OCI-LY1 (cell line): ENCODE results near the gene CT47A1.

Experiments
- H2AFZ ChIP-seq: fragments of 200-600 bp; sonication (generic), shearing (Covaris generic); 2 replicates; pipeline ENCODE4 v1.6.0; 2014; ENCODE audit warnings: antibody characterized with exemption, mild to moderate bottlenecking, low read length
- H3F3A ChIP-seq: fragments of 200-600 bp; sonication (generic), shearing (Covaris generic); 2 replicates; pipeline ENCODE4 v1.6.0; 2014; ENCODE audit warnings: mild to moderate bottlenecking, antibody characterized with exemption, low read length, moderate library complexity; ENCODE audit not compliant: insufficient read depth
- H3K27ac ChIP-seq: fragments of 200-600 bp; sonication (generic); 2 replicates; pipeline ENCODE4 v1.5.1; 2014; ENCODE audit warnings: low read length, mixed run types, mild to moderate bottlenecking, low read depth; ENCODE audit not compliant: poor library complexity, severe bottlenecking
- H3K27me3 ChIP-seq: fragments of 200-600 bp; sonication (generic); 2 replicates; pipeline ENCODE4 v1.6.0; 2014; ENCODE audit warnings: antibody characterized with exemption, mild to moderate bottlenecking, low read length, moderate library complexity; ENCODE audit not compliant: insufficient read depth
- H3K36me3 ChIP-seq: fragments of 200-600 bp; sonication (generic); 2 replicates; pipeline ENCODE4 v1.6.1; 2014; ENCODE audit warnings: mild to moderate bottlenecking, antibody characterized with exemption, low read length, moderate library complexity, mixed read lengths; ENCODE audit not compliant: insufficient read depth
- H3K4me1 ChIP-seq: fragments of 200-600 bp; sonication (generic); 2 replicates; pipeline ENCODE4 v1.5.1; 2014; ENCODE audit warnings: mild to moderate bottlenecking, low read length, moderate library complexity; ENCODE audit not compliant: insufficient read depth, severe bottlenecking
- H3K4me2 ChIP-seq: fragments of 200-600 bp; sonication (generic), shearing (Covaris generic); 2 replicates; pipeline ENCODE4 v1.6.1; 2014; ENCODE audit warnings: low read length
- H3K4me3 ChIP-seq: fragments of 200-600 bp; sonication (generic); 2 replicates; pipeline ENCODE4 v1.5.1; 2014; ENCODE audit warnings: low read length, low read depth, mild to moderate bottlenecking, mixed read lengths; ENCODE audit not compliant: poor library complexity, severe bottlenecking
- H3K79me2 ChIP-seq: fragments of 200-600 bp; shearing (Covaris generic); 2 replicates; pipeline ENCODE4 v1.6.1; 2016; ENCODE audit warnings: mixed run types, low read length, mixed read lengths; ENCODE audit not compliant: insufficient read depth
- H3K9ac ChIP-seq: fragments of 200-600 bp; sonication (generic), shearing (Covaris generic); 2 replicates; pipeline ENCODE4 v1.6.1; 2014; ENCODE audit warnings: mild to moderate bottlenecking, low read length, mixed read lengths
- H3K9me2 ChIP-seq: fragments of 200-600 bp; sonication (generic), shearing (Covaris generic); 2 replicates; pipeline ENCODE4 v1.6.1; 2014; ENCODE audit warnings: low read depth, mild to moderate bottlenecking, low read length, mixed read lengths
- H3K9me3 ChIP-seq: fragments of 200-600 bp; shearing (Covaris generic); 2 replicates; pipeline ENCODE4 v1.6.1; 2014; ENCODE audit warnings: low read length, mixed read lengths
- H4K20me1 ChIP-seq: fragments of 200-600 bp; sonication (generic), shearing (Covaris generic); 2 replicates; pipeline ENCODE4 v1.6.0; 2016; ENCODE audit warnings: mild to moderate bottlenecking, low read length; ENCODE audit not compliant: insufficient read depth
- EZH2 ChIP-seq: fragments of 200-600 bp; sonication (generic), shearing (Covaris generic); IDR thresholded peaks from 2 replicates; pipeline ENCODE4 v1.8.0; 2017; ENCODE audit warnings: borderline replicate concordance, mixed run types, mild to moderate bottlenecking, antibody characterized with exemption, low read length, moderate library complexity, mixed read lengths
- TF ChIP-seq, protein P1 (sequence below): fragments of 200-600 bp; sonication (generic), shearing (Covaris generic); IDR thresholded peaks from 2 replicates; pipeline ENCODE4 v1.5.1; 2017; ENCODE audit warnings: mild to moderate bottlenecking, antibody characterized with exemption, low read length, moderate library complexity, mixed read lengths

Gene CT47A1

DNA sequence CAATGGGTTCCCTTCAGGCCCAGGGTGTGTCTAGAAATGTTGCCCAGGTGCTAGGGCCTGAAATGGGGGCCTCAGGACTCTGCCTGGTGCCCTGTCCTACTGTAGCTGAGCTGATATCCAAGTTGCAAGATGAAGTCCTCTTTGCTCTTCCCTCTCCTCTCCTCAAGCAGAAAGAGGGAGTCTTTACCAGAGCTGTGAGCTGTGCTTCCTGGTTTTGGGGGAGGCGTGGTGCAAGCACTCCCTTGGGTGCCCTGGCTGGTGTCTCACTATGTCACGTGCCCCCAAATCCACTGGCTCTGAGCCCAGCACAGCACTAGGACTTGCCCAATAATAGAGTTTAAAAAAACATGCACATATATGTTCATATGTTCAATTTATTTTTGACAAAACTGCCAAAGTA, 29.3 kb upstream of the CT47A1 start:
- Histone ChIP-seq H3F3A (no peaks in the 10 kb centered on the region), H3K4me3 (no peak overlapping the region), H3K27me3 (no peaks in the 10 kb centered on the region), H3K4me1 (no peaks in the 10 kb centered on the region), H3K9me2 (no peaks in the 10 kb centered on the region), H3K27ac (no peak overlapping the region), H3K9ac (no peak overlapping the region), H3K79me2 (no peaks in the 10 kb centered on the region), H2AFZ (no peak overlapping the region), H4K20me1 (no peaks in the 10 kb centered on the region), H3K36me3 (no peaks in the 10 kb centered on the region), H3K4me2 (no peak overlapping the region), H3K9me3 (no peaks in the 10 kb centered on the region)
- TF ChIP-seq, protein P1, sequence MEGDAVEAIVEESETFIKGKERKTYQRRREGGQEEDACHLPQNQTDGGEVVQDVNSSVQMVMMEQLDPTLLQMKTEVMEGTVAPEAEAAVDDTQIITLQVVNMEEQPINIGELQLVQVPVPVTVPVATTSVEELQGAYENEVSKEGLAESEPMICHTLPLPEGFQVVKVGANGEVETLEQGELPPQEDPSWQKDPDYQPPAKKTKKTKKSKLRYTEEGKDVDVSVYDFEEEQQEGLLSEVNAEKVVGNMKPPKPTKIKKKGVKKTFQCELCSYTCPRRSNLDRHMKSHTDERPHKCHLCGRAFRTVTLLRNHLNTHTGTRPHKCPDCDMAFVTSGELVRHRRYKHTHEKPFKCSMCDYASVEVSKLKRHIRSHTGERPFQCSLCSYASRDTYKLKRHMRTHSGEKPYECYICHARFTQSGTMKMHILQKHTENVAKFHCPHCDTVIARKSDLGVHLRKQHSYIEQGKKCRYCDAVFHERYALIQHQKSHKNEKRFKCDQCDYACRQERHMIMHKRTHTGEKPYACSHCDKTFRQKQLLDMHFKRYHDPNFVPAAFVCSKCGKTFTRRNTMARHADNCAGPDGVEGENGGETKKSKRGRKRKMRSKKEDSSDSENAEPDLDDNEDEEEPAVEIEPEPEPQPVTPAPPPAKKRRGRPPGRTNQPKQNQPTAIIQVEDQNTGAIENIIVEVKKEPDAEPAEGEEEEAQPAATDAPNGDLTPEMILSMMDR: no peak
- no peak for TF ChIP-seq EZH2

DNA sequence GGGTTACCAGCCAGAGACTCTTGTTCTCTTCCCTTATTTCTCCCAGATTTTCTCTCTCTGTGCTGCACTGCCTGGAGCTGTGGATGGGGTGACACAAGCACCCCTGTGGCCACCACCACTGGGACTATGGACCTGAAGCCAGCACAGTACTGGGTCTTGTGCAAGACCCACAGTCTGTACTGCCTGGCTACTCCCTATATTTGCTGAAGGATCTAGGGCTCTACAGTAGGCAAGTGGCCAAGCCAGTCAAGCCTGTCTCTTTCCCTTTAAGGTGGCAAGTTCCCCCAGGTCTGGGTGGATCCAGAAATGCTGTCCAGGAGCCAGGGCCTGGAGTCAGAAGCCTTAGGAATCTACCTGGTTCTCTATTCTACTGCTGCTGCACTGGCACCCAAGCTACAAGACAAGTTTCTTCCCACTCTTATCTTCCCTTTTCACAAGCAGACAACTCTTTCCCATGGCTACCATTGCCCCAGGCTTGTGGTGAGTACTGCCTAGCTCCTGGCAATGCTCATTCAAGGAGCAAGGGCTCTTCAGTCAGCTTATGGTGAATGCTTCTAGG, 28.4 kb upstream of the CT47A1 start:
- H3K4me1 ChIP-seq: no peaks in the 10 kb centered on the region
- H3K4me2 ChIP-seq: no peak overlapping the region
- H4K20me1 ChIP-seq: no peaks in the 10 kb centered on the region
- H3K27me3 ChIP-seq: no peaks in the 10 kb centered on the region
- no peak overlapping the region for H3K9ac ChIP-seq
- no peaks in the 10 kb centered on the region for H3K79me2 ChIP-seq
- TF ChIP-seq, protein P1: no peak
- no peak for TF ChIP-seq EZH2
- H3K36me3 ChIP-seq: no peaks in the 10 kb centered on the region
- H3K9me2 ChIP-seq: no peaks in the 10 kb centered on the region
- no peak overlapping the region for H3K4me3 ChIP-seq
- no peaks in the 10 kb centered on the region for H3F3A ChIP-seq
- H3K9me3 ChIP-seq: no peaks in the 10 kb centered on the region
- H2AFZ ChIP-seq: no peak overlapping the region
- H3K27ac ChIP-seq: no peak overlapping the region

DNA sequence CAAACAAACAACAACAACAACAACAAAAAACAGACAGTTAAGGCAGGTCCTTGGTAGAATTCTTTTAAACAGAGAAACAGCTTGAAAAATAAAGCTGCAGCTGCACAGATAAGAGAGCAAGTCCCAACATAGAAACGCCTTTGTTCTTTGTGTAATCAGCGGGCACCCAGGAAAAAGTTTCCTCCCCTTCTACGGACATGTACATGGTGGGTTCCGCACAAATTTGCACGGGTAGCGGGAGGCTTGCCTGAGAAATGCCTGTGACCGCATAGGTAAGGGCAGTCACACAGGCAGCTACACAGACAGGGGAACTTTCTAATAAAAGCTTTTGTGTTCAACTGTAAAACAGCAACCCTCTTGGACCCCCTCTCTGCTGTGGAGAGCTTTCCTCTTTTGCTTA, 25.7 kb upstream of the CT47A1 start:
- Histone ChIP-seq H3K9me3 (no peaks in the 10 kb centered on the region), H3K27me3 (no peaks in the 10 kb centered on the region), H3K36me3 (no peaks in the 10 kb centered on the region), H3K79me2 (no peaks in the 10 kb centered on the region), H3K9me2 (no peaks in the 10 kb centered on the region), H4K20me1 (no peaks in the 10 kb centered on the region), H3K9ac (no peak overlapping the region), H3F3A (no peaks in the 10 kb centered on the region), H3K4me2 (no peak overlapping the region), H2AFZ (no peak overlapping the region), H3K4me3 (no peak overlapping the region), H3K27ac (no peak overlapping the region), H3K4me1 (no peaks in the 10 kb centered on the region)
- no peak for TF ChIP-seq EZH2
- TF ChIP-seq, protein P1: no peak
